Measurements from ENCODE around the gene TULP1.

GRCh38 chr6:35516712-35517111 is 4.0 kb upstream of the TULP1 start:
- TF ChIP-seq CTCF (IDR thresholded peaks at IDR 0.05; ENCODE audit: insufficient read depth, low read length, poor library complexity, severe bottlenecking) (no peak), EZH2phosphoT487 (conservative IDR thresholded peaks at IDR 0.05; ENCODE audit: low read length) (no peak)

Measured in SU-DHL-6 (cell line).